Activated naive CD8-positive, alpha-beta T cell (primary cell): ENCODE measurements around the gene CACNG7.

Experiments used
- H3K27ac Mint-ChIP-seq: one replicate; pipeline ENCODE4 v1.8.0; 2021; ENCODE audit warnings: mixed read lengths
- H3K27me3 Mint-ChIP-seq: one replicate; pipeline ENCODE4 v1.8.0; 2021; ENCODE audit warnings: mixed read lengths
- H3K36me3 Mint-ChIP-seq: one replicate; pipeline ENCODE4 v1.8.0; 2021; ENCODE audit warnings: mixed read lengths
- H3K4me1 Mint-ChIP-seq: one replicate; pipeline ENCODE4 v1.8.0; 2021; ENCODE audit warnings: low read depth, mixed read lengths
- H3K4me3 Mint-ChIP-seq: one replicate; pipeline ENCODE4 v1.8.0; 2021; ENCODE audit warnings: mild to moderate bottlenecking, mixed read lengths
- H3K9me3 Mint-ChIP-seq: one replicate; pipeline ENCODE4 v1.8.0; 2021; ENCODE audit warnings: low read depth, mixed read lengths

The CACNG7 gene

GRCh38 chr19:53966931-53967330 is 57.9 kb downstream of the CACNG7 start:
- Mint-ChIP-seq H3K4me1 (peaks cover 6% of the 10 kb centered on the region), H3K36me3 (no peaks in the 10 kb centered on the region), H3K27ac (no peak overlapping the region), H3K4me3 (no peak overlapping the region), H3K27me3 (peaks cover 31% of the 10 kb centered on the region), H3K9me3 (no peaks in the 10 kb centered on the region)

GRCh38 chr19:53969366-53969765 is 60.3 kb downstream of the CACNG7 start:
- no peak overlapping the region for H3K4me3 Mint-ChIP-seq

DNA sequence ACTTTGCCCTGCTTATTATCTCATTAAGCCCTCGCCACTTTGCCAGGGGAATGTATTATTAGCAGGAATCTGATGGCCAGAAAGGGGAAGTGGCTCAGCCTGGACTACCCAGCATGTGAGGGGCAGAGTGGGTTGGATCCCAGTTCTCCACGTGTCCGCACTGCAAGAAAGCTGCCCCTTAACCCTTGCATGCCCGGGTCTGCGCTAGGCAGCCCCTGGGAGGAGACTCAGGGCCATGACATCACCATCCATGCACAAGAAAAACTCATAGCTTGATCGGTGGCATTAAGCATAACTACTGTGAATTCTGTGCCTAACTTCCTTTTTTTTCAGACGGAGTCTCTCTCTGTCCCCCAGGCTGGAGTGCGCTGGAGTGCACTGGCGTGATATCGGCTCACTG is 62.6 kb downstream of the CACNG7 start:
- Mint-ChIP-seq H3K27ac (no peak overlapping the region), H3K27me3 (peaks cover 16% of the 10 kb centered on the region), H3K36me3 (peaks cover 2% of the 10 kb centered on the region), H3K4me1 (no peaks in the 10 kb centered on the region), H3K9me3 (no peaks in the 10 kb centered on the region), H3K4me3 (no peak overlapping the region)

More at GRCh38 chr19:53969366-53969765, 60.3 kb downstream of the CACNG7 start:
- peaks cover 27% of the 10 kb centered on the region for H3K27me3 Mint-ChIP-seq
- no peaks in the 10 kb centered on the region for H3K36me3 Mint-ChIP-seq
- no peak overlapping the region for H3K27ac Mint-ChIP-seq
- peaks cover 3% of the 10 kb centered on the region for H3K4me1 Mint-ChIP-seq
- no peaks in the 10 kb centered on the region for H3K9me3 Mint-ChIP-seq

- peak overlapping the region; percentile 77 for H3K4me3 Mint-ChIP-seq
- H3K36me3 Mint-ChIP-seq, result peaks cover 4% of the 10 kb centered on the region
- no peaks in the 10 kb centered on the region for H3K9me3 Mint-ChIP-seq
- H3K4me1 Mint-ChIP-seq, result peaks cover 26% of the 10 kb centered on the region
- no peak overlapping the region for H3K27ac Mint-ChIP-seq
- H3K27me3 Mint-ChIP-seq, result peaks cover 33% of the 10 kb centered on the region
These were observed 68.4 kb downstream of the CACNG7 start for GRCh38 chr19:53977429-53977990.

DNA sequence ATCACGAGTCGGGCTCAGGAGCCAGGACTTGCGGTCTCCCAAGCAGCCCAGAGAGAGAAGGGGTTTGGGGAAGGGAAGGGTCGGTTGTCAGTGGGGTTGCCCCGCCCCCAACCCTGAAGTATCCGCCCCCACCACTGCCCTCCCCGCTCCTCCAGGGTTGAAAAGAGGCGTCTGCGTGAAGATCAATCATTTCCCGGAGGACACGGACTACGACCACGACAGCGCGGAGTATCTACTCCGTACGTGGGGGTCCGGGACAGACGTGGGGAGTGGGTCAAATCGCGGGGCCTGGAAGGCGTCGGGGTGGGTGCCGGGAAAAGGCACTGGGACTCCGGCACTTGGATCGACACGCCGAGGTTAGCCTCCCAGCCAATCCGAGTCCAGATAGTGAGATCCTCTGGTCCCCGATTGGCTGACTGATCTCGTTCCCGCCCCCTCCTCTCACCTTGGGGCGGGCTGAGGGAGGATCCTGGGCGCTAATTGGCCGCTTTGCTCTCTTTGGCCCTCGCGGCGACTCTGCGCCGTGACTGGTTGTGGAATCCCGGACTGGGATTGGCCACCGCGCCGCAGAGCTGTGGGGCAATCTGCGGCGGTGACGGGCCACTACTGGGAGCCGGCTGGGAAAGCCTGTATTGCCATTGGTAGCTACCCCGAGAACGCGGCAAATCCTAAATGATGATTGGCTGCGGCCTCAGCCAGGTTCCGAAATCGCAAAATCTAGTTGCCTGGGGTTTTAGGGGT is 69.1 kb downstream of the CACNG7 start:
- Mint-ChIP-seq H3K27ac (no peak overlapping the region), H3K9me3 (no peaks in the 10 kb centered on the region), H3K4me1 (peaks cover 26% of the 10 kb centered on the region), H3K4me3 (peak overlapping the region; percentile 77), H3K27me3 (peaks cover 33% of the 10 kb centered on the region), H3K36me3 (peaks cover 4% of the 10 kb centered on the region)

DNA sequence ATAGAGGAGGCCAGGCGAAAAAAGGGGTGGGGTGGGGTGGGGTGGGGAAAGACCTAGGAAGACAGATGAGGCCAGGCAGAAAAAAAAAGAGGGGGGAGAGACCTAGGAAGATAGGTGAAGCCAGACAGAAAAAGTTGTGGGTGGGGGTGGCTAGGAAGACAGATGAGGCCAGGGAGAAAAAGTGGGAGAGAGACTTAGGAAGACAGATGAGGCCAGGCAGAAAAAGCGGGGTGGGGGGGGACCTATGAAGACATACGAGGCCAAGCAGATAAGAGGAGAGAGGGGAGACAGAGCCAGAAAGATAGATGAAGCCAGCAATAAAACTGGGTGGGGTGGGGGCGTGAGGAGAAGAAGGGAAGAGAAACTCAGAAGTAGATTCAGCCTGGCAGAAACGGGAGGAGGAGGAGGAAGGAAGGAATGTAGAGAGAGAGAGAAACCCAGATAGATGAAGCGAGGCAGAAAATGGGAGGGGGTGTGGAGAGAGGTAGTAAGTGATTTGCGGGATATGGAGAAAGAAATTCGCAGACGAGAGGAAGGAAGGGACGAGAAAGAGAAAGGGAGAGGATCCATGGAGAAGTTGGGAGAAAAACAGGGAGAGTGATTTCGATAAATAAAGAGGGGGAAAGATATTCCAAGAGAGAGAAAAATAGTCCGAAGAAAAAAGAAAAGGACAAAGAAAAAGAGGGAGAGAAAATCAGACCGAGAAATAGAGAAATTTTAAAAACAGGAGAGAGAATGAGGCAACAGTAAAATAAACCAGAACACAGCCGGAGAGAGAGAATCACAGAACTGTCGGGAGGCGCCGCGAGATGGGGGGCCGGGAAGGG is 70.1 kb downstream of the CACNG7 start:
- peak overlapping the region; percentile 76 for H3K4me3 Mint-ChIP-seq
- no peak overlapping the region for H3K27ac Mint-ChIP-seq
- peaks cover 4% of the 10 kb centered on the region for H3K36me3 Mint-ChIP-seq
- no peaks in the 10 kb centered on the region for H3K9me3 Mint-ChIP-seq
- peaks cover 26% of the 10 kb centered on the region for H3K4me1 Mint-ChIP-seq
- H3K27me3 Mint-ChIP-seq, result peaks cover 29% of the 10 kb centered on the region

DNA sequence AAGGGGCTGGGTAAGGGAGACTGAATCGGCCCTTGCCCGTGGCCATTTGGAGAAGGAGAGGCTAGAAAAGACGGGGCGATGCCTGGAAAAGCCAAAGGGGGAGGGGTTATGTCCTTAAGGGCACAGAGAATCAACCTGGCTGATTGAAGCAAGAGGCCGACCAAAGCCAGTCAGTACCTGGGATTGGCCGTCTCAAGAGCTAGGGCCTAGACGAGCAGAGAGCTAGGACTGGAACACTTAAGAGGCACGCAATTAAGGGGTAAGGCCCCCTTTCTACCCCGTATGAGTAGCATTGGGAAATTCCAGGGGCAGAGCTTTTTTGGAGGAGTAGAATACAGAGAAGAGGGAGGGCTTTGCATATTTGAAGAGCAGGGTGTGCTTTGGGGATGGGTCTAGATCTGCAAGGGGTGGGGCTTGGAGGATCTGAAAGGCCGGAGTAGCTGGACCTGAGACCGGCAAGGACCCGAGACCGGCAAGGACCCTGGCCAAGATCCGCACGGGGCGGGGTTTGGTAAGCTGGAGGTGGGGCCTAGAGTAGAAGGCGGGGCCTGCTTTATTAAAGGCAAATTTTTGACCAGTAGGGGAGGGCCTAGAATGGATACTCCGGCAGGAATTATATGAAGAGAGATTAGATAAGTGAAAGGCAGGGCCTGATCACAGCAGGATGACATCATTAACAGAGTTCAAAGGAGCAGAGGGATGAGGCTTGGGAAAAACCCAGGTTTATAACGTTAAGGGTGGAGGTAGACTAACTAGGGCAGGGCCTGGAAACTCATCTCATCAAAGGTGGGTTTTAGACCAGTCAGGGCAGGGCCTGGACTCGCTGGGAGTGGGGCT is 71.7 kb downstream of the CACNG7 start:
- Mint-ChIP-seq H3K9me3 (no peaks in the 10 kb centered on the region), H3K4me3 (peak overlapping the region; percentile 76), H3K27ac (no peak overlapping the region), H3K27me3 (peaks cover 25% of the 10 kb centered on the region), H3K4me1 (peaks cover 26% of the 10 kb centered on the region), H3K36me3 (peaks cover 2% of the 10 kb centered on the region)

DNA sequence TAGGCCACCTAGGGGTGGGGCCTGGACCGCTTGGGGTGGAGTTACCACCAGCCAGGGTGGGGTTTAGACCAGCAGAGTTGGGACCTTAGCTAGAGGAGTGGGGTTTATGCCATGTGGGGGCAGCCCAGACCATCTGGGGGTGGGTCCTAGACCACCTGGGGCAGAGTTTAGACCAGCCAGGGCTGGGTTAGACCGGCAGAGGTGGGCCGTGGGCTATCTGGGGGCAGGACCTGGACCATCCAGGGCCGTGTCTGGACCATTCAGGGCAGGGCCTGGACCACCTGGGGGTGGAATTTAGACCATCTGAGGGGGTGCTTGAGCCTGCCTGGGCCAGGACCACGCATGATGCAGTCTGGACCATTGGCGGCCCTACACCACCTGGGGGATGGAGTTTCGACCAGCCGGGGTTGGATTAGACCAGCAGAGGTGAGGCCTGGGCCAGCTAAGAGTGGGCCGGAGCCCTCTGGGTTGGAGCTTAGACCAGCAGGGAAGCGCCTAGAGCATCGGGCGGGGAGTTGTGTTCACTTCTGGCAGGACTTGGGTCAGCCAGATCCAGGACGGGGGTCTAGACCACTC is 72.4 kb downstream of the CACNG7 start:
- Mint-ChIP-seq H3K9me3 (no peaks in the 10 kb centered on the region), H3K27me3 (peaks cover 23% of the 10 kb centered on the region), H3K36me3 (peaks cover 2% of the 10 kb centered on the region), H3K4me1 (peaks cover 26% of the 10 kb centered on the region), H3K27ac (no peak overlapping the region), H3K4me3 (peak overlapping the region; percentile 76)

- H3K27ac Mint-ChIP-seq, result no peak overlapping the region
- H3K4me3 Mint-ChIP-seq, result no peak overlapping the region
- no peaks in the 10 kb centered on the region for H3K9me3 Mint-ChIP-seq
- peaks cover 22% of the 10 kb centered on the region for H3K27me3 Mint-ChIP-seq
- peaks cover 26% of the 10 kb centered on the region for H3K4me1 Mint-ChIP-seq
- peaks cover 2% of the 10 kb centered on the region for H3K36me3 Mint-ChIP-seq
These were observed 72.9 kb downstream of the CACNG7 start for GRCh38 chr19:53982001-53982451.

- peaks cover 2% of the 10 kb centered on the region for H3K36me3 Mint-ChIP-seq
- H3K4me1 Mint-ChIP-seq, result peaks cover 23% of the 10 kb centered on the region
- H3K27ac Mint-ChIP-seq, result no peak overlapping the region
- H3K9me3 Mint-ChIP-seq, result no peaks in the 10 kb centered on the region
- H3K4me3 Mint-ChIP-seq, result no peak overlapping the region
- H3K27me3 Mint-ChIP-seq, result peaks cover 19% of the 10 kb centered on the region
These were observed 73.5 kb downstream of the CACNG7 start for GRCh38 chr19:53982611-53983010.

DNA sequence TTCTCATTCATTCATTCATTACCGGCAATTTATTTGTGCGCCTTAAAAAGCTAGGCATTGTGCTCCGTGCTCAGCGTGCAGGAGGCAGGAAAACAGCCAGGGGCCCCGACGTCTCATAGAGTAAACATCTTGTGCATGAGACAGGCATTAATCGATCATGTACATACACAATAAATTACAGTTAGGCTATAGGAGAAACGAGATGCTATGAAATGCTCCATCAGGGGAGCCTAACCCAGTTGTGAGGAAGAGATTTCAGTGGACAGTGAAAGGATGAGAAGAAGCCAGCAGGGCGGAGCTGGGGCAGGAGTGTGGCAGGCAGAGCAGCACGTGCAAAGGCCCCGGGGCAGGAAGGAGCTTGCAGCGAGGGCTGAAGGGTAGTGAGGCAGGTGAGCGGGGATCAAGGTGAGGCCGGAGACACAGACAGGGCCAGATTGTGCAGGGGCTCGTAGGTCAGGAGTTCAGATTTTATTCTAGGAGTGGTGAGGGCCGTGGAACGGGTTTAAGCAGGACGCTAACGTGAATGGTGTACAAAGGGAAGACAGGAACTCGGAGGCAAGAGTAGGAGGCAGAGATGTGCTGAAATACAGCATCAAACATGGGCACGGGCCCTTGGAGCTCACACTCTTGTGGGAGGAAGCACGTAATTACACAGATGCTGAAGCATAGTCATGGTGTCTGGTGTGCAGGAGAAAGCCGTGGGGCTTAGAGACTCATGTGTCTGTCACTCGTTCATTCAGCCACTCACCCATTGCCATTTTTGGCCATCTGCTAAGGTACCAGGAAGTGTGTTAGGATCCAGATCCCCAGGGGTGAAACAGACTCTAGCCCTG is 74.6 kb downstream of the CACNG7 start:
- Mint-ChIP-seq H3K27ac (no peak overlapping the region), H3K27me3 (peaks cover 15% of the 10 kb centered on the region), H3K36me3 (peaks cover 2% of the 10 kb centered on the region), H3K9me3 (no peaks in the 10 kb centered on the region), H3K4me1 (peaks cover 18% of the 10 kb centered on the region), H3K4me3 (no peak overlapping the region)

GRCh38 chr19:53985863-53986262 is 76.8 kb downstream of the CACNG7 start:
- H3K27me3 Mint-ChIP-seq, result peaks cover 8% of the 10 kb centered on the region
- no peak overlapping the region for H3K4me3 Mint-ChIP-seq
- H3K4me1 Mint-ChIP-seq, result peaks cover 5% of the 10 kb centered on the region
- no peaks in the 10 kb centered on the region for H3K9me3 Mint-ChIP-seq
- no peak overlapping the region for H3K27ac Mint-ChIP-seq
- H3K36me3 Mint-ChIP-seq, result peaks cover 2% of the 10 kb centered on the region

- Mint-ChIP-seq H3K9me3 (no peaks in the 10 kb centered on the region), H3K27me3 (peaks cover 16% of the 10 kb centered on the region), H3K4me3 (no peak overlapping the region), H3K4me1 (peaks cover 5% of the 10 kb centered on the region), H3K36me3 (no peaks in the 10 kb centered on the region), H3K27ac (no peak overlapping the region)
These were observed 79.9 kb downstream of the CACNG7 start for GRCh38 chr19:53988981-53989380.
